GM19238 (cell line): Measurements from ENCODE around the gene NXPE1.

Experiments used
- DNase-seq: peaks from one replicate; pipeline ENCODE4 v3.0.0; 2011; ENCODE audit warnings: low spot score; ENCODE audit not compliant: insufficient read length

Gene NXPE1

GRCh38 chr11:114563077-114563476 lies 3.4 kb upstream of the NXPE1 start:
- DNase-seq: no peak

DNA sequence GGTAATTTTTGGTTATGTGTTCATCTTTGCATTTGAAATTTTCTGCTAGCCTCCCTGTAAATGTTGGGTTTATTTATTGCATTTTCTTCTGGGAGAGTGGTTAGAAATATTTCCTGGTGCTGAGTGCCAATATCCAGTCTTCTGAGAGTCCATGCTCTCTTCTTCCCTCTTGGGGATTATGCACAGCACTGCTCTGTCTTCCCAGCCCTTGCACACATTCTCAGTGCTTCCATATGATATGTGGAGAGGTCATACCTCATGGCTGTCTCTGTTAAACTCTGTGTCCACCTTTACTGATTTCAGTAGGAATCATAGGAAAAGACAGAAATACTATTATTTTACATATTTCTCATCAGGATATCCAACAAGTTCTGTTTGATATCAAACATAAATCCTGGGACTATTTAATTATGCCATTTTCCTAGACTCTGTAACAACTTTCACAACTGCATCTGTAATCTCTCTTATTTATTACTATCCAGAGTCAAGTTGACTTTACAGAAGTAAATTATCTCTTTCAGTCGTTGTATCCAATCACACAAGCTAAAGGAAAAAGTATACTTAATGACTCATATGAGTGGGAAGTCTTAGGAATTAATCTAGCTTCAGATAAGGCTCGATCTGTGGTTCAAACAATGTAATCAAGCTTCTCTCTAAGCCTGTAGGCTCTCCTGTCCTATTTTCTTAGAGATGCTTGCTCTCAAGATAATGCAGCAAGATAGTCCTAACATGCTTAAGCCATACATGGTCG lies 2.7 kb upstream of the NXPE1 start:
- no peak for DNase-seq

GRCh38 chr11:114556135-114556534 lies 3.5 kb downstream of the NXPE1 start:
- DNase-seq: no peak

GRCh38 chr11:114553642-114554041 lies 6.0 kb downstream of the NXPE1 start:
- no peak for DNase-seq

DNA sequence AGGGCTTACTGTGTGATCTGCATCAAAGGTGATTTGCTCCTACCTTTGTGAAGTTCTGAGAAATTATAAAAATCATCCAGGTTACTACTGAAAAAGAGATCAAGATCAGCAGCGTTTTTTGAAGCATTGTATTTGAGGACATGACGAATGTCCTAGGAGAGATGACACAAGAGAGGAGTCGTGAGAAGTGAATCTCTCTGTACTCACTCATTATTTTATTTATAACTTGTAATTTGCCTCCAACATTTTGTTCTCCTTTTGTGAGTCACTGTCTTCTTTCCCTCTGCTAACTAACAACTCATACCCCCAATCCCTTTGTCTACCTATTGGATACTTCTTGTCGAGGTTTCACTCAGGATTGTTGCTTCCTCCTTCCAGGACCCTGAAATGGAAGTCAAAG lies 8.6 kb downstream of the NXPE1 start:
- no peak for DNase-seq

DNA sequence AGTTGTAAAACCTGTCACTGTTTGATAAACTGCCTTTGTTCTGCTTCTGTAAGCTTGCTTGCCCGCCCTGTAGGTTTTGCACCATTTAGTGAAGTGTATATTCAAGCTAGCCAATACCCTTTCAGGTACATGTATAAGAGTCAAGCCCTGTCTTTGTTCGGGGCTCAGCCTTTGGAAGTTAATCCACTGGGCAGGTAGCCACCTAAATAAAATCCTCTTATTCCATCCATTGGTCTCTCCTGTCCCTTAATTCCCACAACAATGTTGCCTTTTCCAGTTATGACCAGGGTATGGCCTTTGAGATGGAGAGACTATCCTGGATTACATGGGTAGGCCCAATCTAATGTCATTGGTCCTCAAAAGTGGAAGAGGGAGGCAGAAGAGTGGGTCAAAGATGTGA lies 34.0 kb downstream of the NXPE1 start:
- DNase-seq: no peak

DNA sequence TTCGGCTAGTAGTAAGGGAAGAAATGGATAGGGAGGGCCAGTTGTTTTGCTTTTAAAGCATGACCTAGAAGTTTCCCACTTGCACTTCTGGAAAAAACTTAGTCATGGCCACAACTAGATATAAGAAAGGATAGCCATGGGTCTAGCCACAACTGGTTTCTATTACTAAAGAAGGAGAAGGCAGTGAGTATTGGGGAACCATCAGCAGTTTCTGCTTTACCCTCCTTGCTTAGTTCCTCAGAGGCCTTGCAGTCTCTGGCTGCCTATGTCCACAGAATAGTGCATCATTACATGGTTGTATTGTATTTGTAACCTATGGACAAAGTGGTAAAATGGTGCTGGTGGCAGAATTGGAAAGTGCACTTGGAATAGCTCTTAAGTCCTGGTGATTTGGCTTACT lies 35.6 kb downstream of the NXPE1 start:
- DNase-seq: no peak

DNA sequence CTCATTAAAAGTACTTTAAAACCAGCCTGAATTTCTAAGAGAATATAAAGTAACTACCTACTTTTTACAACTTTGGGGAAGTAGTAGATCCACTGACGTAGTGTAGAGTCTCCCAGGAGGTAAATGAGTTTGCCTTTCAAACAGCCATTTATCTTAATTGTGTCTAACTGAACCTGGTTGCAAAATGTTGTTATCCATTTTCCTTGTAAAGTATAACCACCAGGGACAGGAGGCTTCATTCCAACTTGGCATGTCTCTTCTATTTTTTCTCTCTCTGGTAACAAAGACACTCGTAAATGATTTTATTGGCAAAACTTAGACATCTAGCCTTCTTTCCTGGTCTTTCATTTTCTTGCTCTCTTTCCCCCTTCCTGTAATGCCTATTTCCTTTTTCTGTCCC lies 36.9 kb downstream of the NXPE1 start:
- no peak for DNase-seq

- no peak for DNase-seq
Measured at GRCh38 chr11:114511538-114511937, 48.1 kb downstream of the NXPE1 start.

DNA sequence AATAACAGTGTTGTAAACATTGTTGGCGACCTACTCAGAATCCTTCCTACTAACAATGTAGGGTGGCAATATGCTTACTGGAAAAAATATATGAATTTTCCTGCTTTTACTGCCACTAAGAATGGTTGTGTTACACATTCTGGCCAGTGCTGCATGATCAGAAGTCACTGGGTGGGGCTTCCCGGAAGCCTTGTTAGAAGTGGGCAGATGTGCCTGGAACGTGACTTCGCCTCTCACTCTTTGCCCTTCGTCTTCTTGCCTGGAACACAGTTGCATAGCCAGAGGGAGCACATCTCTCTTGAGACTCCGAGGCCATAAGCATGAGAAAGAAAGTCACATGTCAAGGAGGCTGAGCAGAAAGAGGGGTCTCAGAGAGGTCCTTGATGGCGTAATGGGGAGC lies 48.6 kb downstream of the NXPE1 start:
- DNase-seq: no peak

- no peak for DNase-seq
Measured at GRCh38 chr11:114501901-114502300, 57.8 kb downstream of the NXPE1 start.

DNA sequence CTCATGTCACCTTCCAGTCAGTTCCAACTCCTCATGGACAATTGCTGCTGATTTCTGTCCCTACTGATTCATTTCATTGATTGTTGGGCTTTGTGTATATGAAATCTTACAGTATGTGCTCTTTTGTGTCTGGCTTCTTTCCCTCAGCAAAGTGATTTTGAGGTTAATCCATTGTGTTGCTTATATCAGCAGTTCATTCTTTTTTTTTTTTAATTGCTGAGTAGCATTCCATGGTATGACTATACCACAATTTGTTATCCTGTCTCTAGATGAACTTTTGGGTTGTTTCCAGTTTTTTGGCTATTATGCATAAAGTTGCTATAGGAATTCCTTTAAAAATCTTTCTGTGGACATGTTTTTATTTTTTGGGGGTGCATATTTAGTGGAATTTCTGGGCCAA lies 59.9 kb downstream of the NXPE1 start:
- no peak for DNase-seq

DNA sequence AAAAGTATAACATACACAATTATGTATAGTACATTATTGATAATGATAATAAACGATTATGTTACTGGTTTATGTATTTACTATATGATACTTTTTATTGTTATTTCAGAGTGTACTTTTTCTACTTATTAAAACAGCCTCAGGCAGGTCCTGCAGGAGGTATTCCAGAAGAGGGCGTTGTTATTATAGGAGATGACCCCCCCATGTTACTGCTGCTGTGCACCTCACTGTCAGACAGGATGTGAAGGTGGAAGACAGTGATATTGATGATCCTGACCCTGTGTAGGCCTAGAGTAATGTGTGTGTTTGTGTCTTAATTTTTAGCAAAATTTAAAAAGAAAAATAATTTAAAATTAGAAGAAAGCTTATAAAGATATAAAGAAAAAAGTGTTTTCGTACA lies 62.8 kb downstream of the NXPE1 start:
- no peak for DNase-seq

DNA sequence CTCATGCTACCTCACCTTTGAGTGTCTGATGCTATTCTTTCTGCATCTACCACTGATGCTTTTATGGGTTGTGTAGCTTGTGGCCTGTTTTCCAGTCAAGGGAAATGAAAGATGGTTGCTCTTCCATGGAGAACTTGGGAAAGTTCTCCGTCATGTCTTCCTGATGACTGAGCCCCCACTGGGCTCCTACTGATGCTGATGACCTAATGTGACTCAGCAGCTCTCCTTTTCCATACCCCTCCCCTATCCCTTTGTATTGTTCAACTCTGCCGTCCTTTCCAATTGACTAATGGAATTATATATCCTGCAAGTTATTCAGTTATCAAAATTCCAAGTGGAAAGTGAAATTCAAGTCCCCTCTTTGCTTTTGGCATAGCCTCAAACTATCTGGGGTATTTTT lies 75.8 kb downstream of the NXPE1 start:
- no peak for DNase-seq

DNA sequence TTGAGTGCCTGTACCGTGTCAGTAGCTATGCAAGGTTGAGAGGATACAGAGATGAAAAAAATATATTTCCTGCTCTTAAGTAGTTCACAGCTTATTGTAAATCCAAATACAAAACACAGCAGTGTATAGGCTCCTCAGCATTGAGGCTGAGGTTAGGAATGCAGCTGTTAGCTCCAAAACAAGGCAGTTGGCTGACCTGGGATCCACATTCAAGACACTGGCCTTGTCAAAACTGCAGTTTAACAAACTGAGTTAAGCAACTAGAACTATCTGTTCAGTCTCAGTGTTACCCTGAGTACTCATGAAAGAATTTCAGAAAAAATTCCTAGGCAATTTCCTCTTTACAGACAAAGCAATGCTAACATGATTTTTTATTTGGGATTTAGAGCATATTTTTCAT lies 77.6 kb downstream of the NXPE1 start:
- no peak for DNase-seq

DNA sequence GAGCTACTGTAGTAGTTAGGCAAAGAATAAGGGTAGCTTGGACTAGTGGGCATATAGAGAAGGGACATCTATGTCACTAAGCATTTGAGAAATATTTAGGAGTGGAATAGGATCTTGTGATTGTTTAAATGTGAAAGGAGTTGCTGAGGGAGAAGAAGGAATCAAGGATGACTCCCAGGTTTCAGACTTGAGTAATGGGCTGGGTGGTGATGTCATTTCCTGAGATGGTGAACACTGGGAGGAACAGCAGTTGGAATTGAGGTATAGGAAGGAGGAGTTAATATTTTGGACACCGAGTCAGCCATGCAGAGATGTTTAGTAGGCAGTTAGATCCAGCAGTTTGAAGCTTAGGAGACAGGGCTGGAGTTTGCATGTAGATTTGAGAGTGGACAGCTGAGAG lies 80.3 kb downstream of the NXPE1 start:
- no peak for DNase-seq

- no peak for DNase-seq
Measured at GRCh38 chr11:114478768-114479167, 80.9 kb downstream of the NXPE1 start.

GRCh38 chr11:114478001-114478410 lies 81.7 kb downstream of the NXPE1 start:
- DNase-seq: no peak

DNA sequence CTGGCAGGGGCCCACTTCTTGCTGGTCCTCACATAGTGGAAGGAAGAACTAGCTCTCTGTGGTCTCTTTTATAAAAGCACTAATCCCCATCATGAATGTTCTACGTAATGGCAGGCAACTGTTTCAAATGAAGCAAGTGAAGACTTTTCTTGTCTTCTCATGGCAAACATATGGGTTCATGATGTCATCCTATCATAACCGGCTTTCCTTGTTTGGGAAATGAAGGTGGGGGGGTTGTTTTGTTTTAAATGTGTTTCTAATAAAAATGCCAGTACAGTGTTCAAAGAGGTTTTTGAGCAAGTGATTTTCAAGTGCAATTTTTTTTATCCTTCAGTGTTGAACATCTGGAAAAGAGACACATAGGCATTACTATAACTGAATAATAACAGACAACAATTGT lies 87.0 kb downstream of the NXPE1 start:
- DNase-seq: no peak
